GM12892 (cell line): Measurements from ENCODE around the gene TMEM213.

Experiments used
- POLR2A ChIP-seq: IDR thresholded peaks from 2 replicates; pipeline ENCODE4 v1.6.1; 2011; ENCODE audit warnings: low read depth, low read length, control low read depth
- TAF1 ChIP-seq: IDR thresholded peaks from 2 replicates; pipeline ENCODE4 v1.6.1; 2011; ENCODE audit warnings: low read depth, mild to moderate bottlenecking, control low read depth, low read length, borderline replicate concordance

DNA sequence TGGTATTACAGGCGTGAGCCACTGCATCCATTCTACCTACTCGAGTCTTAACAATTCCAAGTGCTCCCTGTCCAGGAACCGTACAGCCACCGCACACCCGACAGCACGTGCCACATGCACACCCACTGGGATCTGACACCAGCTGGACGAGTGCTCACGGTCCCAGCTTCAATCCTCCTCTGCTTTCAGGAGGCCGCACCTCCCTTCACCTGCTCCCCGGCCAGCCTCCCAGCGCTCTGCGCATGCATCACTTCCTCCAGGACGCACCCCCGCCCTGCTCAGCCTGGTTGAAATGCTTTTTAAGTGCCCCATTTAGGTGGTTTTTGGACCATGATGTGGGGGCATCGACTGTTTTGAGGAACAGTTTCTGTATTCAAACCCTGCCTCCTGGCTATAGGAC is 47.3 kb upstream of the TMEM213 start:
- TF ChIP-seq POLR2A: no peak
- TF ChIP-seq TAF1: no peak
